ENCODE data around the gene HDAC4.

HDAC4 gene

DNA sequence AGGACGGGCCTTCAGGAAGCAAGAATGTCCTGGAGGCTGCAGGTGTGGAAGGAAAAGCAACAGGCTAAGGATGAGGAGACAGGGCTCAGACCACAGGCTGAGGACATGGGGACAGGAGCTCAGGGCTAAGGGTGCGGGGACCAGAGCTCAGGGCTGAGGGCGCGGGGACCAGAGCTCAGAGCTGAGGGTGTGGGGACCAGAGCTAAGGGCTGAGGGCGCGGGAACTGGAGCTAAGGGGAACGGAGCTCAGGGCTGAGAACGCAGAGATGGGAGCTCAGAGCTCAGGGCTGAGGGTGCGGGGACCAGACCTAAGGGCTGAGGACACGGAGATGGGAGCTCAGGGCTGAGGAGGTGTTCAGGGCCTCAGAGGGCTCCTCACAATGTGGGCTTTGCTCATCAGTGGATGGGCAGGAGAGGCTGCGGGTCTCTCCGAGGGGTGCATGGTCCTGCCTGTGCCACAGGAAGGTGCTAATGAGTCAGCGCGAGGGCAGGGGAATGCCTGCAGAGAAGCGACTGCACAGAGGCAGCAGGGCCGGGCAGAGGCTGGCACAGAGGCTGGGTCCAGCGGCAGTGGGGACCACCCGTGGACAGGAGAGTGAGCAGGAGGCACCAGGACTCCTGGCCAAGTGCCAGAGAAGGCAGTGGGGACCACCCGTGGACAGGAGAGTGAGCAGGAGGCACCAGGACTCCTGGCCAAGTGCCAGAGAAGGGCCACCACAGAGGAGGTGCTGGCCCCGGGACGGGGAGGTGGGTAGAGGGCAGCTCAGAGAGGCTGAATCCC is 281.3 kb downstream of the HDAC4 start:
- intact Hi-C loops (cut with DNase I), result loop anchor here (10.0 kb wide), 1 partner anchor 865 kb away; no protein-coding TSS in a partner anchor
- peak in 1 of 10 donors; percentile 86 for DNase-seq

DNA sequence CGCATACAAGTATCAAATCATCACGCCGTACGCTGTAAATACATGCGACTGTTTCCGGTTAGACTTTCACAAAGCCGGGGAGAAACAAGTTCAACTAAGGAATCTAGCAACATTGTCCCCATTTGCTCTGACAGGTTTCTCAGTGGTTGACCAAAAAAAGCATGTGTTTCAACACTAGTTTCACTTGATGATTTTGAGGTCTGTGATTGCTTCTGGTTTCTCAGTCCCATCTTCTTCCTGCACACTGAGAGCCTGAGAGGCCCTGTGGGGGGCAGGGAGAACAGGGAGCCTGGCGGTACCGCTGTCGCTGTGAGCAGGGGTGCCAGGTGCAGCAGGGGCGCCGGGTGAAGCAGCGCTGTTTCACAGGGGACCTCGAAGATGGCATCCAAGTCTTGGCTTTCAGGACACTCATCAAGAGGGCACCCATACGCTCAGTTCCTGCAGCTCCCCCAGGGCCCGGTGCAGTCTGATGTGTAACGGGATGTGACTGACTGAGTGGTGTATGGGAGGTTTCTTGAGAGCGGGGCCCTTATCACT is 282.1 kb downstream of the HDAC4 start:
- no peak for DNase-seq
- intact Hi-C loops (cut with DNase I), result no loop called here

DNA sequence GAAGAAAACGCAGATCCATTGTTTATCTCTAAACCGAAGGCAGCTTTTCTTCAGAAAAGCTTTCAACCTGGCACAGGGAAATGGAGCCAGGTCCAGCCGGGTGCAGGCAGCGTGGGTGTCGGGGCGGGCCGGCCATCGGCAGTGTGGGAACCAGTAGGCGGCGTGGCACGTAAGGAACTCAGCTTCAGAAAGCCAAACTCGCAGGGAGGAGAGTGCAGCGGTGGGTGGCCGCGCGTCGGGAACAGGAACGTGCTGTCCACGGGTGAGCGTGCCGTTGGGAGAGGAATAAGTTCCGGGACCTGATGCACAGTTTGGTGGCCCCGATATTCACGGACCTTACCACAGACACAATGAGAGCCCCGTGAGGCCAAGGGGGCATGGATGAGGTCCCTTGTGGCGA is 282.6 kb downstream of the HDAC4 start:
- intact Hi-C loops (cut with DNase I), result no loop called here
- DNase-seq, result peak in 1 of 10 donors; percentile 90

DNA sequence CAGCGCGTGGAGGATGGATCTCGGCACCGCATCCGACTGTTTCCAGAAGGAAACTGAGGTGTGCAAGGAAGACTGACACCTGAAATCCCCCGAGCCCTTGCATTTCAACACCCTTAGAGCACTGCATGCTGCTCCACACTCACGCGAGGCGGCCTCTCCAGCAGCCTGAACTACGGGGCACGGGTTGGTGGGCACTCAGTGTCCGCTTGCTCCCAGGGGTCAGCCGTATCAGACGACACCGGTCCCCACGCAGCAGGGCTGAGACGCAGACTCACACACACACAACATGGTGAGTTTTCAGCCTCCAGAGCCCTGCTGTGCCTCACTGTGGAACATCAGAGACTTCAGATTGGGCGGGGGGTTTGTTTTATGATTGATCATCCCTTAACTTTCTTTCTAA is 283.0 kb downstream of the HDAC4 start:
- DNase-seq, result no peak

DNA sequence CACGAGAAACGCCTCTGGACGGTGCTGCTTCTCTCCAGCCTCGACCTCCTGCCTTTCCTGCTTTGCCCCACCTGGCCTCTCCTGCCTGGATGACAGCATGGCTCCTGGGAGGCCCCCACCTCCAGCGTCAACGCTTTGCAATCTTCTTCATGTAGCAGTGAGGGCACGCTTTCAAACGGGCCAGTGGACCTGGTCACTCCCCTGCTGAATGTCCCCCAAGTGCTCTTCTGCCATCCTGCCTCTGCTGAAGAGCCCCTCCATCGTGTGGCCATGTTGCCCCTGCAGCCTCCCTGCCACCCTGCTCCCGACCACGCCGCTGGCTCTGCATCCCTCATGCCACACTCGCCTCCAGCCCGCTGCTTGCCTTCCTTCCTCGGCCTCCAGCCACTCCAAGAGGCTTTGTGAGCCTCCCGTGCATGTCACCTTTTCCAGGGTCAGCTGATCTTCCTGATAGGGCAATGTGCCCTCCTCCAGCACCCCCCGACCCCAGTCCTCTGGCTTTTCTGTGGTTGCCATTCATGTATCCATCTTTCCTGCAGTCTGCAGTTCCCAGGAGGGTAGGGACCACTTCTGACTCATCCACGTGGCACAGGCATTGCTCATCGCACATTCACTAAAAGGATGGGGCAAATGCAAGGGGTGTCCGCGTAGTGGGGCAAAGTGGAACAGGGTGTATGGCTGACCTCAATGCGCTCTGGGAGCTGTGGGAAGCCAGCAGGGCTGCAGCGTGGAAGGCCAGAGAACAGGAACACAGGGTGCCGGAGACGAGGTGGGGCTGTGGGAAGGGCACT is 284.2 kb downstream of the HDAC4 start:
- intact Hi-C loops (cut with DNase I), result no loop called here
- DNase-seq, result no peak

More for the DNA sequence above, 283.0 kb downstream of the HDAC4 start:
- intact Hi-C loops (cut with DNase I), result no loop called here

DNA sequence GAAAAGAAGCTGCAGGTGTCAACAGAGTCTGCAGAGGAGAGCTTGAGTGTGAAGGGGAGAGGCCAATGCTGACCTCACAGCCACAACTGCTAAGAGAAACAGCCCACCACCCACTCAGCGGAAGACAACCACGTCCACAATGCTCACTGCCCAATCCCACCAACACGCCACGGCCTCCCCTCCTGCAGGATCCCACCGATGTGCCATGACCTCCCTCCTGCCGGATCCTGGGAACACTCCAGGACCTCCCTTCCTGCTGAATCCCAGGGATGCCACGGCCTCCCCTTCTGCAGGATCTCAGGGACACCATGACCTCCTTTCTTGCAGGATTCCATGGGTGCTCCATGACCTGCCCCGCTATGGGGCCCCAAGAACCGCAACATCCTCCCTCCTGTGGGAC is 285.2 kb downstream of the HDAC4 start:
- intact Hi-C loops (cut with DNase I), result no loop called here
- DNase-seq, result no peak

DNA sequence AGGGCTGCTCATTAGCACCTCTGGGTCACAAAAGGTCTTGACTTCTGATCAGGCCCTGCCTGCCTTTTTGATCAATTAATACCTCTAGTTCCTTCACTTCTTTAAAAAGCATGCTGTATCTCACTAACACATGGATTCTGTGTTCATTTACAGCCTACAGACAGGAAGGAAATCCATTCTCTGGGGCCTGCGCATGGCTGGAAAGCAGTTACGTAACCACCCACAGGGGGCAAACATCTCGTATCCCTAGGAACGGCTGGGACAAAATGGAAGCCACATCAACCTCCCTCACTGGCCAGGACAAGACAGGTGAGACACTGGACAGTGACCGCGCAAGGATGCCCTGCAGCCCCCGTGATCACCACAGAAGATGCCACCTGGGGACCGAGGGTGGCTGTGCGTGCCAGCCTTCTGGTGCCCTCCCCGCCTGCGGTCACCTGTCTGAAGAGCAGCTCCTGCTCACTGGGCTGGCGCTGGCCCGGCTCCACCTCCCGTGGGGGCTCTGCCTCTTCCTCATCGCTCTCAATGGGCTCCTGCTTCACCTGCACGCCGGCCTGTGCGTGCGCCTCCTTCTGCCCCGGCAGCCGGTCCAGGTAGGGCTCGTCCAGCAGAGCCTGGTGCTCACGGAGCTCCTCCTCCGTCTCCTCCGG is 286.1 kb downstream of the HDAC4 start:
- no peak for DNase-seq
- intact Hi-C loops (cut with DNase I), result no loop called here

DNA sequence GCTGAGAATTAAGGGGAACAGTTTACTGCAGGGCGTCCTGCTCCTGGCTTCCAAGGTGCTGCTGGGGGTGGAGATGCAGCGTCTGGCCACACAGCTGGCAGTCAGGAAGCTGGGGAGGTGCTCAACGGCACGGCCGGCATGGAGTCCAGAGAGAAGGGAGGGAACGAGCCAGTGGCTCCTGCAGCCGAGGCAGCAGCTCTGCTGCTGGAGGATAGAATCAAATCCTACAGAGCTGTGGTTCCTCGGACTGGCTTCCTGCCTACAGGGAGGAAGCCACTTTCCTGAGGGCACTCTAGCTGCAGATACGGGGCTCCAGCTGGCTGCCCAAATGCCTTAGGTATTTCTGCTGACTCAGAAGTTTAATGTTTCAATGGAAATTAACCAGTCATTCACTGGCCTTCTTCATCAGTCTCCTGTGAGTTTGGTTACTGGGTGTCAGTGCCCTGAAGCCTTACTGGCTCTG is 286.7 kb downstream of the HDAC4 start:
- DNase-seq, result peak in 1 of 10 donors; percentile 40
- intact Hi-C loops (cut with DNase I), result no loop called here

DNA sequence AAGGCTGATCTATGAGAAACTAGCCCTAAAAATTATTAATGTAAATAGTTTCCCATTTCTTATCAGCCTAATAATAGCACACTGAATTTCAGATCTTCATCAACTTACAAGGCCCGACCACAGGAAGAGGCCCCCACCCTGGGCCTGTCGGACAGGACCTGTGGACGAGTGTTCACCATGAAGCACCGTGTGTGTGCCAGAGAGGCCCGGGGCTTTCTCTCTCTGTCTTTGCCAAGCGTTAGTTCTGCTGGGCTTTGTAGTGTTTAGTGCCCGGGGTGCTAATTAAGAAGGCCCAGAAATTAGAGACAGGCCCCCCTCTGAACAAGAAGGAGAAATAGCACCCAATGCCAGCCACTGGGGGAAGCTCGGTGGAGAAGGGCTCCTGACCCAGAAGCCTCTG is 287.2 kb downstream of the HDAC4 start:
- intact Hi-C loops (cut with DNase I), result no loop called here
- DNase-seq, result no peak

DNA sequence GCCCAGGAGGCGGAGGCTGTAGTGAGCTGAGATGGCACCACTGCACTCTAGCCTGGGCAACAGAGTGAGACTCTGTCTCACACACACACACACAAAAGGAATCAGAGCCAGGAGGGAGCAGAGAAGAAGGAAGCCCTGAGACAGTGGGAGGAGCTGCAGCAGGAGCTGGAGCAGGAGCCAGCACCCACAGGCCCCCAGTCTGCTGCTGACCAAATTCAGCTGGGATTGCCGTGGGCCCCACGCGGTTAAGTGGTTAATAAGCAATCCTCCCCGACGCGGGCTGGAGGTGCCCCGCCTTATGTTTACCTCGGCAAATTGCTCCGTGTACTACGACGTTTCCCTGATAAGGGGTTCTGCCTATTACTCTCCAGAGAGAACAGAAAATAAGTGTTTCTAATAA is 287.6 kb downstream of the HDAC4 start:
- no peak for DNase-seq
- intact Hi-C loops (cut with DNase I), result no loop called here

DNA sequence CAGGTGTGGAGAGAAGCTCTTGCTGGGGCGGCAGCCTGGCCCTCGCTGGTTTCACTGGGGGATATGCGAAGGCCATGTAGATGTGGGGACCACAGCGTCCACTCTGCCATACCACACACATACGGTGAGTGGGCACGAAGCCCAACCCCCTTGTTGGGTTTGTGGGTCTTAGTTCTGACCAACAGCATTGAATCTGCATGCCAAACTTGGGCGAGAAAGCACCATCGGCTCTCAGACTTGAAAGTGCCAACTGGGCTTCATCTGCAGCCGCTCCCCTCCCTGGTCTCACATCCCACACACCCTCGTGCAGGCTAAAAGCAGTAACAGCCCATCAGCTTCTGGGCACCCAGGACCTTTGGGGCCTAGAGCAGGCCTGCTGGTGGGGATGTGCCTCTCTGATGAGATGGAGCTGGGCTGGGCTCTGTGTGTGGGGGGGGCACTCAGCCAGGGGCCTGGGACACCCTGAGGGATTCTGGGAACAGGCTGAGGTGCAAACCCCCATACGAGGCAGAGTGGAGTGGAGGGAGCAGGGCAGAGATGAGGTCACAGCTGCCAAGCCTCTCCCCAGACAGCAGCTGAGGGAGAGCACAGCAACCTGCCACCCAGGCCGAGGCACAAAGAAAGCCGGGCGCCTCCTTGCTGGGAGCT is 288.6 kb downstream of the HDAC4 start:
- no peak for DNase-seq
- intact Hi-C loops (cut with DNase I), result no loop called here

DNA sequence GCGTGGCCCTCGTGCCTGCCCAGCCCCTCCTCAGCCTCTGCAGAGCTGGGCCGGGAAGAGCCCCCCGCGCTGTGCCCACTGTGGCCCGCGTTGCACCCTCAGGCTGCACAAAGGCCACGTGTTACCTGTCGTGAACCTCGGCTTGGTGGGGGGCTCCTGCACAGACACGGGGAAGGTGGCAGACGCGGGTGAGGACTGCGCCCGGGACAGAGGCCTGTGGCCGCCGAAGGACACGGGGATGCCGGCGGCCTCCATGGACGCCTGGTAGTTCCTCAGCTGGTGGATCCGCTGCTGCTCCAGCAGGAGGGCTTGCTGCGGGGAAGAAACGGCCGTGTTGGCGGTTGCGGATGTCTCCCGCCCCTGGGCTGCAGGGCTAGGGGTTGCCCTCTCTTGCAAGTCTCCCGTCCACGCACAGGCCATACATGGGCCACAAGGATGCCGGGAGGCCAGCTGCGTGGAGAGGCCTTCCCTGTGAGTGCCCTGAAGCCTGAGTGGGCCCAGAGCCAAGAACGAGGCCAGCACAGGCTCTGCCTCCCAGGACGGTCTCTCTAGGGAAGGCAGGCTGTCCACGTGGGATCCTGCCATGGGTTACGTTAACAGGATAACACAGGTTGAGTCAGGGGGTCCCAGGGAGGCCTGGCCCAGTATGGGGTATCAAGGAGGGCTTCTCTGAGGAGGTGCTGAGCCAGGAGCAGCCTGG is 289.3 kb downstream of the HDAC4 start:
- intact Hi-C loops (cut with DNase I), result no loop called here
- DNase-seq, result peak in 2 of 10 donors; percentile 36 to 61

DNA sequence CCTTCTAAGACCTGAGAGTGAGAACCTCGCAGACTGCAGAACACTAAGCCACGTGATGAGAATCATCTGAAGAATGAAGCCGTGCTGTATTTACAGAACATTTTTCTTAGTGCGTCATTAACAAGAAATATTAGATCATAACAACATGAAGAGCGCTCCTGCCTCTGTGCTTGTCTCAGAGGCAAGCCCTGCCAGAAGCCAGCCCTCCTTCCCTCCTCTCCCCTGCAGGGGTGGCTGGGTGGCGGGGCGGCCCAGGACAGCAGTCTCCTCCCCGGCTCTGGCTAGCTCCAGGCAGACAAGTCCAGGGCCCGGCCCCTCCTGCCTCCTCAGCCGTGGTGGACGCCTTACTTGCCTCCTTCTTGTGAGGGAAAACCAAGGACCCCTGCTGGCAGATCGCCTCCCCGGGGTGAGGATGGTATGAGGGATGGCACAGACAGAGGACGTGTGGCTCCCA is 290.2 kb downstream of the HDAC4 start:
- intact Hi-C loops (cut with DNase I), result no loop called here
- no peak for DNase-seq

DNA sequence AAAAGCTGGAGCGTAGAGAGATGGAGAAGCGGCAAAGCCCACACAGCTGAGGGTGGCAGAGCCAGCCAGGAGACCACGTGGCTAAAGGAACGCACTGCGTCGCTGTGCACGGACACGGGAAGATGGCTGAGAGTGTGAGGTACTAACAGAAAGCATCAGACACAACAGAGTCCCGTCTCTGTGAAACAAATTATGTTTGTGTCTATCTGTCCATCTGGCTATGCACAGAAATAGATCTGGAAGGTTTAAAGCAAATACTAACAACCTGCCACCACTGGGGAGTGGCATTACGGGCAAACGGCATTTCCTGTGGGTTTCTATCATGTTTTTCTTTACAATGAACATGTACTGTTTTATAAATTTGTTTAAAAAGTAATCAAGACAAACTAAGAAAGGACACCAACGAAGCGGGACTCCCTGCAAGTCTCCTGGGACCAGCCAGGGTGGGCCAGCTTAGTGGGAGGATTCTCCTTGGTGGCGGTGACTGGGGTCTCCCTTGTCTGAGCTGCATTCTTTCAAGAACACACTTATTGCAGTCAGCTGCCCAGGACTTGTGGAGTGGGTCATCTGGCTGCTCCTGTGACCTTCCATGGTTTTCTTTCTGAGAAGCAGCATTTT is 290.8 kb downstream of the HDAC4 start:
- intact Hi-C loops (cut with DNase I), result no loop called here
- peak in 1 of 10 donors; percentile 87 for DNase-seq

DNA sequence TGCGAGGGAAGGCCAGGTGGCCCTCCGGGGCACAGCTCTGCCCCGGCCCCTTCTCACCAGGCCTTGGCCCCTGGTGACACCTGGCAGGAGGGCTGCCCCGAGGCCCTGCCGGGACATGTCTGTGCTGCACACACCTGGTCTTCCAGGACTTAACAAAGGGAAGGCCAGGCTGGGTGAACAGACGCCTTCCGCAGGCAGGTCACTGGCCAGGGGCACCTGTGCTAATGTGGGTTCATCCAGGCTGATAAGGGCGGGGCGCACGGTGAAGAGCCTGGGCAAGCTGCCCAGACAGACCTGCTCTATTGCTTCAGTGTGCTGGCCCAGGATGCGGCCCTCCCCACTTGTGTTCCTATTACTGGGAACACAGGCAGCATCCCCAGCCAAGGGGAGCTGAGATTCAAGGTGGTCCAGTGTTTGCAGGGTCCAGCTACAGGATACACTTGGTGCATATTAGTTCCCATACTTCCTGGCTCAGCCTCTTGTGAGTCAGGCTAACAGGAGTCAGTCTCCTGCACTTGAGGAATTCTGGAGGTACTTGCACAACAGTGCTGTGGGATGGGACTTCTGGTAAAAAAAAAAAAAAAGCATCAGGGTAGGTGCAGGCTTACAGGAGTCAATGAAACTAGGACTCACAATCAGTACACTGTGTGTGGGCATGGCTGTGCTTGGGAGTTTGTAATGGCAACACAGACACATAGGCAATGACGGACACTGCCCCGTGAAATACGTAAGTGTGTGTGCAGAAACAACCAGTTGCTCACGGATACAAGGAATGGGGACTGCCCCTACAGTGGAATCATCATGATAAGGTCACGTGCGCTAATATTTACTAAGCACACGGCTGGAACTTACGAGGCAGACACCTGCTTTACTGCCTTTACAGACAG is 291.5 kb downstream of the HDAC4 start:
- intact Hi-C loops (cut with DNase I), result no loop called here
- no peak for DNase-seq

DNA sequence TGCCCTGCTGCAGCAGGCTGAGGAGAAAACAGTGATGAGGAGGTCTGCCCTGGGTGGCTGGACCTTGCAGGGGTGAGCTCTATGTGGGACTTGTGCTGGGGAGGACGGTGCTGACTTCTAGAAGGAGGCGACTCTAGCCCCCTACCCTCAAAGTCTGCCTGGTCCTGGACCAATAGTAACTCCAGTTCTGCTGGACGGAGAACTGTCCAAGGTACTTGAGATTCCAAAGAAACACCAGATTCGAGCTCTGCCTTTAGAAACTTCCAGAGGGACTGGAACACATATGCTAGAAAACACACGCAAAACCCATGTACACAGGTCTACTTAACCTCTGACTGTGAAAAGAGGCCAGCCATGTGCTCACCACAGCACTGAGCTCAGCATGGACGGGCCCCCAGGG is 292.4 kb downstream of the HDAC4 start:
- intact Hi-C loops (cut with DNase I), result no loop called here
- no peak for DNase-seq

DNA sequence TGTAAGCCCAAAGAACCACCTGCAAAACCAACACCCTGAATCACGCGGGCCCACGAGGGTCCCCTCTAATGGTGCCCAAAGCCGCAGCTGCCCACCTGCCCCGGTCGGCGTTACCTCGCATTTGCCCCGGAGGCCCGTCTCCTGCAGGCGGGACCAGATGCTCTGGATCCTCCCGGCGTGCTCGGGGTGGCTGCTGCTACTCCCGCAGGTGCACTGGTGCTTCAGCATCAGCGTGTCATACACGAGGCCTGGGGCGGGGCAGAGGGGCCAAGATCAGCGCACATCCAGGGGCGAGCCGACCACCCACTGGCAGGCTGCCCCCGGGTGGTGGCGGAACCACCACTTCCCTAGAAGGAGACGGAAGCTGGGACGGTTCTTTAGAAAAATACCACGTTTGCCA is 292.9 kb downstream of the HDAC4 start:
- intact Hi-C loops (cut with DNase I), result no loop called here
- DNase-seq, result no peak

DNA sequence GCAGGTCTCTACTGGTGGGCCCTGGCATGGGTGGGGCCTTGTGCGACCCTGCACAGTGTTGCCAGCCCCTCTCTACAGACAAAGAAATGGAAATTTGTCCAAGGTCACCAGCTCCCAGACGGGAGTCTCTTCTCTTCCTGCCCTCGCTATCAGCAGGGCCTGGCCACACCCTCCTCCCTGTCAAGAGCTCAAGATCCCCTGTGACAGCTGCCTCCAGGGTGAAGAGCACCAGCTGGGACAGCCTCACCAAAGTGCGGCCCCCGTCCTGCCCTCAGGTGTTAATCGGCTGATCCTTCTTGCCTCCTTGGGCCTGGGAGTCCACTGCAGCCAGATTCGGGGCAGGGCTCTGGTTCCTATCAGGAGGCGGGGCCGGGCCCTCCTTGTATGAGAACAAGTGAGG is 293.9 kb downstream of the HDAC4 start:
- intact Hi-C loops (cut with DNase I), result loop anchor here (1.0 kb wide), 1 partner anchor 72 kb away; no protein-coding TSS in a partner anchor
- no peak for DNase-seq
